ENCODE data around the gene MLYCD.

Gene MLYCD

DNA sequence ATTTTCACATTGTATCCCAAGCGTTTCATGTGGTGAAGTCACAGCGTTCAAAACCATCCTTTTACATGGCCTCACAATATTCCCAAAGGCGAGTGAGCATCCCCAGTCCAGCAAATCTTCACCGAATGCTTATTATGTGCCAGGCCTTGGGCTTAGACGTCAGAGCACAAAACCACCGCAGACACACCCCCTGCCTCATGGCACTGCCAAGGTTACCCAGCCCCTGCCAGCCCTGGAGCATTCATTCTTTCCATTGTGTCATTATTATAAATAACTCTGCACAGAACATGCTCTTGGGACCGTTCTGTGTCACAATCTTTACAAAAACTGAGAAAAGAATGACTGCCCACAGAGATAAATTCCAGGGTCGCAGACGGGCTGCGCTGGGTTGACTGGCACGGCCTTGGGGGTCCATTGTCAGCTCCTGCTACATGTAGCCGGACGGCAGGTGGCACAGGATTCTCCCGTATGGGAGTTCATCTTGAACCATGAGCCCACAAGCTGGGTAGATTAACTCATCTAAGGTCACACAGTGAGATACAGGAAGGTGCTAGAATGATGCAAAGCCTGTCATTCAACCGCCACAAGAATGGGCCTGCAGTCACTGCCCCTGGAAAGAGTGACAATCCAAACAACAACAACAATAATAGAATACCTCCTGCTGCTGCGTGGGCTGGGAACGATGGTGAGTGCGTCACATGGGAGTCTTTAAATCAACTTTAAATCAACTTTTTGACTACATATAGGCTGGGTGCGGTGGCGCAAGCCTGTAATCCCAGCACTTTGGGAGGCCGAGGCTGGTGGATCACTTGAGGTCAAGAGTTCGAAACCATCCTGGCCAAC lies 64.6 kb downstream of the MLYCD start:
- H3K4me3 ChIP-seq (ENCODE audit: low read depth, low read length), result no peak overlapping the region
- TF ChIP-seq CTCF (IDR thresholded peaks at IDR 0.05; ENCODE audit: low read depth, low read length), result no peak

DNA sequence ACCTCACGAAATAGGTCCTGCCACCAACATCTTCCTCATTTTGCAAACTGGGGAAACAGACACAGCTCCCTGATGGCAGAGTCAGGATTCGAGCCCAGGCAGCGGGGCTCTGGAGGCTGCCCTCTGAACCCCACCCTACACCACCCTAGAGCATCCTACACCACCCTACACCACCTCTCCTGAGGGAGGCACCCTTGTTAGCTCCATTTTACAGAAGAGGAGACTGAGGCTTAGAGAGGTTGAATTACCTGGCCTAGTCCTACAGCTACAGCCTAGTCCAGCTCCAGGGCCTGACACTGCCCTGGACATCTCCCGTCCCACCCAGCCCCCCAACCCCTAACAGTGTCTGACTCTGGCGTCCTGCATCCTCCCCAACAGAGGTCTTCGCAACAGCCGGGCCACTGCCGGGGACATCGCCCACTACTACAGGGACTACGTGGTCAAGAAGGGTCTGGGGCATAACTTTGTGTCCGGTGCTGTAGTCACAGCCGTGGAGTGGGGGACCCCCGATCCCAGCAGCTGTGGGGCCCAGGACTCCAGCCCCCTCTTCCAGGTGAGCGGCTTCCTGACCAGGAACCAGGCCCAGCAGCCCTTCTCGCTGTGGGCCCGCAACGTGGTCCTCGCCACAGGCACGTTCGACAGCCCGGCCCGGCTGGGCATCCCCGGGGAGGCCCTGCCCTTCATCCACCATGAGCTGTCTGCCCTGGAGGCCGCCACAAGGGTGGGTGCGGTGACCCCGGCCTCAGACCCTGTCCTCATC lies 65.9 kb downstream of the MLYCD start:
- H3K4me3 ChIP-seq (ENCODE audit: low read depth, low read length), result no peak overlapping the region
- no peak for TF ChIP-seq CTCF (IDR thresholded peaks at IDR 0.05; ENCODE audit: low read depth, low read length)

DNA sequence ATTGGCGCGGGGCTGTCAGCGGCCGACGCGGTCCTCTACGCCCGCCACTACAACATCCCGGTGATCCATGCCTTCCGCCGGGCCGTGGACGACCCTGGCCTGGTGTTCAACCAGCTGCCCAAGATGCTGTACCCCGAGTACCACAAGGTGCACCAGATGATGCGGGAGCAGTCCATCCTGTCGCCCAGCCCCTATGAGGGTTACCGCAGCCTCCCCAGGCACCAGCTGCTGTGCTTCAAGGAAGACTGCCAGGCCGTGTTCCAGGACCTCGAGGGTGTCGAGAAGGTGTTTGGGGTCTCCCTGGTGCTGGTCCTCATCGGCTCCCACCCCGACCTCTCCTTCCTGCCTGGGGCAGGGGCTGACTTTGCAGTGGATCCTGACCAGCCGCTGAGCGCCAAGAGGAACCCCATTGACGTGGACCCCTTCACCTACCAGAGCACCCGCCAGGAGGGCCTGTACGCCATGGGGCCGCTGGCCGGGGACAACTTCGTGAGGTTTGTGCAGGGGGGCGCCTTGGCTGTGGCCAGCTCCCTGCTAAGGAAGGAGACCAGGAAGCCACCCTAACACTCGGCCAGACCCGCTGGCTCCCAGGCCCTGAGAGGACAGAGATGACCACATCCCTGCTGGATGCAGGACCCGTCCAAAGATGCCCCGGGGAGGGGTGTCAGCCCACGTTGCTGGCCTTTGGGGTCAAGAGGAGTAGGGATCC lies 66.7 kb downstream of the MLYCD start:
- TF ChIP-seq CTCF (IDR thresholded peaks at IDR 0.05; ENCODE audit: low read depth, low read length), result no peak
- no peak overlapping the region for H3K4me3 ChIP-seq (ENCODE audit: low read depth, low read length)

GRCh38 chr16:83966153-83966696 lies 67.3 kb downstream of the MLYCD start:
- H3K4me3 ChIP-seq (ENCODE audit: low read depth, low read length), result no peak overlapping the region
- no peak for TF ChIP-seq CTCF (IDR thresholded peaks at IDR 0.05; ENCODE audit: low read depth, low read length)

GRCh38 chr16:83967091-83967490 lies 68.2 kb downstream of the MLYCD start:
- no peak overlapping the region for H3K4me3 ChIP-seq (ENCODE audit: low read depth, low read length)
- no peak for TF ChIP-seq CTCF (IDR thresholded peaks at IDR 0.05; ENCODE audit: low read depth, low read length)

DNA sequence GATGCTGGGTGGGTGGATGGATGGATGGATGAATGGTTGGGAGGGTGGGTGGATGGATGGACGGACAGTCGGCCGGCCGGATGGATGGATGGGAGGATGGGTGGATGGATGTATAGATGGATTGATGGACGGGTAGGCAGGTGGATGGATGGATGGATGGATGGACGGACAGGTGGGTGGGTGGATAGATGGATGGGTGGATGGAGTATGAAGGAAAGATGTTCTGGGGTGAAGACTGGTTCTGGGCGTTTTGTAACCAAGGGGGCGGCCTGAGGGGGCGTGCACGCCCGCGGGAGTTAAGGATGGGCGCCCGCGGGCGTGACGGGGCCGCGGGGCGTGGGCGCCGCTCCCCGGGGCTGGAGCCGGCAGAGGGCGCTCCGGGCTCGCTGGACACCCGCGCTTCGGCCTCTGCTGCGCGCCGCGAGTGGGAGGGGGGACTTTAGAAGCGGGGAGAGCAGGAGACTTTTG lies 69.0 kb downstream of the MLYCD start, which contains the start of gene NECAB2:
Gene NECAB2, plus strand, starts transcription at position 407 of the 468 bp plus-strand sequence. CDS start 405 bp downstream, outside the sequence.
- 0 out of 2 replicates have a peak within 1 kb of the TSS, but pooled peaks have one; percentile 14 for H3K4me3 ChIP-seq (ENCODE audit: low read depth, low read length)
- TF ChIP-seq CTCF (IDR thresholded peaks at IDR 0.05; ENCODE audit: low read depth, low read length), result 0 out of 2 replicates have a peak, but pooled peaks have one; percentile 29
